ENCODE data around the gene MEIOSIN.
A peak's percentile ranks its signal among the peaks of the same experiment; 100 is the strongest.

Gene MEIOSIN

DNA sequence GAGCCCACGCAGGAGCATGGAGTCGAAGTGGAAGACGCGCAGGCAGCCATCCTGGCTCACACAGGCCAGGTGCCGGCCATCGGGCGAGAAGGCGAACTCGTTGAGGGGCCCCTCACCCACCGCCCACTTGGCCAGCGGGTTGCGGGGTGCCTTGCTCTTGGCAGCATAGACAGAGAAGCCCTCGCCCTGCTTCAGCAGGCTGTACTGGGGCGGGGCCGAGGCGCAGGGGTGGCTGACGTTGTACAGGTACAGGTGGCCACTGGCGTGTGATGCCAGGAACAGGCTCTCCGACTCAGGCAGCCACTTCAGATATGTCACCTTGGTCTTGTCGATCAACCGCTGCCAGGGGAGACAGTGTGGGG, 53.3 kb downstream of the MEIOSIN start:
- Histone ChIP-seq H3K36me3 (replicated peaks in 1 of 2; ENCODE audit: control insufficient read depth in 2 of 2, insufficient read depth in 2 of 2, low read length in 2 of 2) (peaks cover 53 to 77% of the 10 kb centered on the region in 2 donors), H3K27ac (replicated peaks; ENCODE audit: low read length) (no peak overlapping the region), H3K4me3 (ENCODE audit: low read length in 2 of 2) (peak overlapping the region in 1 of 2 donors; percentile 54), H3K27me3 (ENCODE audit: control insufficient read depth in 3 of 3, insufficient read depth in 3 of 3, low read depth in 1 of 3, low read length in 3 of 3) (no peaks in the 10 kb centered on the region), H2BK15ac (ENCODE audit: low read length) (no peak overlapping the region), H3K9me3 (replicated peaks in 1 of 2; ENCODE audit: control insufficient read depth in 2 of 2, insufficient read depth in 1 of 2, low read depth in 1 of 2, low read length in 2 of 2) (no peaks in the 10 kb centered on the region), H3K4ac (ENCODE audit: low read length) (no peak overlapping the region), H2BK5ac (ENCODE audit: low read length) (no peak overlapping the region), H3K18ac (ENCODE audit: low read length) (no peak overlapping the region), H4K91ac (ENCODE audit: low read depth, low read length, poor library complexity) (no peak overlapping the region), H3K4me2 (ENCODE audit: insufficient read depth, low read length, poor library complexity, severe bottlenecking) (no peak overlapping the region), H2BK12ac (ENCODE audit: low read length) (no peak overlapping the region), H3K23ac (ENCODE audit: low read depth, low read length, poor library complexity) (no peak overlapping the region), H3K4me1 (ENCODE audit: control insufficient read depth in 2 of 2, insufficient read depth in 1 of 2, low read depth in 1 of 2, low read length in 2 of 2) (peaks cover 11 to 16% of the 10 kb centered on the region in 2 donors), H2BK120ac (ENCODE audit: low read depth, low read length) (no peak overlapping the region), H4K8ac (ENCODE audit: low read depth, low read length) (no peak overlapping the region), H2AFZ (ENCODE audit: low read length) (no peak overlapping the region), H3K79me1 (ENCODE audit: low read depth, low read length) (peaks cover 16% of the 10 kb centered on the region), H3K9ac (ENCODE audit: low read depth, low read length, poor library complexity) (peak overlapping the region; percentile 21), H3K14ac (ENCODE audit: low read length) (no peak overlapping the region), H2AK5ac (ENCODE audit: low read depth, low read length) (no peak overlapping the region)
- DNase-seq (ENCODE audit: low spot score), result no peak
- no CpG with 5 or more reads among the region's 21 CpGs for WGBS, 2 donors (ENCODE audit: extremely low coverage in 2 of 2, insufficient read length in 2 of 2, insufficient replicate concordance in 1 of 2)

DNA sequence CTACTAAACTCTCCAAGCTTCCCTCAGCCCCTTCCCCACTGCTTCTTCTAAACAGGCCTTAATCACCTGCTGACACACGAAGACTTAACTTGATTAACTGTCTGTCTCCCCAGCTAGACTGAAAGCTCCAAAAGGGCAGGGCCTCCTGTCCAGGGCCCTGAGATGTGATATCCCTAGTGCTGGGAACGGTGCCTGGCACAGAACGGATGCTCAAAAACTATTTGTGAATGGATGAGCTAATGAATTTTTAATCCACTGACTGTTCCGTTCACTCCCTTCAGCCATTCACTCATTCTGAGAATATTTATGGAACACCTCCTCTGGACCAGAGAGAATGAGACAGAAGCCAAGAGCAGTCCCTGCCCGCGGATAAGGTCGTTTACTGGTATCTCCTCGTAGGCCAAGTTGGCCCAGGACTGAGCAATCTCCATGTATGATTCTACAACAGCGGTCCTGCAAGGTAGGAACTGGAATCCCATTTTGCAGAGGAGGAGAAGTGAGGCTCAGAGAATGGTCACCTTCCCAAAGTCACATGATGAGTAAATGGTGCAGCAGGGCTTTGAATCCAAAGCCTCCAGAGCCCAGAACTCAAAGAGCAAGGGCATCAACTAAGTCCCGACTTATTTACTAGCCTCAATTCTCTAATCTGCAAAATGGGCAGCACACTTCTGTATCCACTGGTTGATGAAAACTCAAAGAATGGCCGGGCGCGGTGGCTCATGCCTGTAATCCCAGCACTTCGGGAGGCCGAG, 56.0 kb downstream of the MEIOSIN start:
- no CpG with 5 or more reads among the region's 15 CpGs for WGBS, 2 donors (ENCODE audit: extremely low coverage in 2 of 2, insufficient read length in 2 of 2, insufficient replicate concordance in 1 of 2)

DNA sequence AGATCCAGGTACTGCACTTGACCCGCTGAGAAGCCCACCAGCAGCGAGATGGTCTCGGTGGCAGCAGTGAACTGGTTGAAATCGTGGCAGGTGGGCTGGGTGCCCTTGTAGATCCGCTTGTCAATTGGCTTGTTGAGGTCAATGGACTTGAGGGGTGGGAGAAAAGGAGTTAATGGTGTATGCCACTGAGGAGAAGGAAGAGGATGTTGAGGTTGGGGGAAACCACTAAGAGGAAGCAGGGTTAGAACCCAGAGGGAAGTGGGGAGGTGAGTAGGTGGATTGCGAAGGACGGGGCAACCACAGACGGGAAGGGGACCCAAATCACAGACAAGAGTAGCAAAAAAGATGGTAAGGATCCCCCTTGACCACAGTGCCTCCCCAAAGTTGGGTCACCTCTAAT, 57.7 kb downstream of the MEIOSIN start:
- Histone ChIP-seq H3K79me1 (ENCODE audit: low read depth, low read length) (peaks cover 23% of the 10 kb centered on the region), H3K4ac (ENCODE audit: low read length) (no peak overlapping the region), H3K4me3 (ENCODE audit: low read length in 2 of 2) (peak overlapping the region in 1 of 2 donors; percentile 99)

More for the DNA sequence above, 56.0 kb downstream of the MEIOSIN start:
- Histone ChIP-seq H3K14ac (ENCODE audit: low read length) (no peak overlapping the region), H3K27me3 (ENCODE audit: control insufficient read depth in 3 of 3, insufficient read depth in 3 of 3, low read depth in 1 of 3, low read length in 3 of 3) (no peaks in the 10 kb centered on the region), H2AK5ac (ENCODE audit: low read depth, low read length) (no peak overlapping the region), H2BK15ac (ENCODE audit: low read length) (no peak overlapping the region), H2BK12ac (ENCODE audit: low read length) (no peak overlapping the region), H2AFZ (ENCODE audit: low read length) (no peak overlapping the region), H4K91ac (ENCODE audit: low read depth, low read length, poor library complexity) (no peak overlapping the region), H3K9me3 (replicated peaks in 1 of 2; ENCODE audit: control insufficient read depth in 2 of 2, insufficient read depth in 1 of 2, low read depth in 1 of 2, low read length in 2 of 2) (no peaks in the 10 kb centered on the region), H3K4me3 (ENCODE audit: low read length in 2 of 2) (no peak overlapping the region), H2BK120ac (ENCODE audit: low read depth, low read length) (no peak overlapping the region), H3K9ac (ENCODE audit: low read depth, low read length, poor library complexity) (no peak overlapping the region), H3K4ac (ENCODE audit: low read length) (no peak overlapping the region), H3K36me3 (replicated peaks in 1 of 2; ENCODE audit: control insufficient read depth in 2 of 2, insufficient read depth in 2 of 2, low read length in 2 of 2) (peaks cover 53 to 67% of the 10 kb centered on the region in 2 donors), H3K4me1 (ENCODE audit: control insufficient read depth in 2 of 2, insufficient read depth in 1 of 2, low read depth in 1 of 2, low read length in 2 of 2) (peaks cover 14 to 17% of the 10 kb centered on the region in 2 donors), H3K79me1 (ENCODE audit: low read depth, low read length) (peaks cover 23% of the 10 kb centered on the region), H3K18ac (ENCODE audit: low read length) (no peak overlapping the region), H3K4me2 (ENCODE audit: insufficient read depth, low read length, poor library complexity, severe bottlenecking) (no peak overlapping the region), H3K27ac (replicated peaks; ENCODE audit: low read length) (no peak overlapping the region), H4K8ac (ENCODE audit: low read depth, low read length) (no peak overlapping the region), H2BK5ac (ENCODE audit: low read length) (no peak overlapping the region), H3K23ac (ENCODE audit: low read depth, low read length, poor library complexity) (no peak overlapping the region)
- DNase-seq (ENCODE audit: low spot score), result no peak

GRCh38 chr19:45791744-45792469, 58.7 kb downstream of the MEIOSIN start:
- Histone ChIP-seq H3K27ac (replicated peaks; ENCODE audit: low read length) (no peak overlapping the region), H2BK120ac (ENCODE audit: low read depth, low read length) (no peak overlapping the region), H4K91ac (ENCODE audit: low read depth, low read length, poor library complexity) (peak overlapping the region; percentile 7), H3K4me2 (ENCODE audit: insufficient read depth, low read length, poor library complexity, severe bottlenecking) (peak overlapping the region; percentile 99), H2BK5ac (ENCODE audit: low read length) (peak overlapping the region; percentile 98), H2AK5ac (ENCODE audit: low read depth, low read length) (peak overlapping the region; percentile 95), H3K4me3 (ENCODE audit: low read length in 2 of 2) (peak overlapping the region; percentile 91 to 99), H2BK12ac (ENCODE audit: low read length) (no peak overlapping the region), H4K8ac (ENCODE audit: low read depth, low read length) (no peak overlapping the region), H3K9ac (ENCODE audit: low read depth, low read length, poor library complexity) (peak overlapping the region; percentile 99), H3K23ac (ENCODE audit: low read depth, low read length, poor library complexity) (peak overlapping the region; percentile 73), H2AFZ (ENCODE audit: low read length) (peak overlapping the region; percentile 90), H3K18ac (ENCODE audit: low read length) (peak overlapping the region; percentile 97), H3K4ac (ENCODE audit: low read length) (no peak overlapping the region), H3K9me3 (replicated peaks in 1 of 2; ENCODE audit: control insufficient read depth in 2 of 2, insufficient read depth in 1 of 2, low read depth in 1 of 2, low read length in 2 of 2) (no peaks in the 10 kb centered on the region), H2BK15ac (ENCODE audit: low read length) (no peak overlapping the region), H3K36me3 (replicated peaks in 1 of 2; ENCODE audit: control insufficient read depth in 2 of 2, insufficient read depth in 2 of 2, low read length in 2 of 2) (peaks cover 28 to 40% of the 10 kb centered on the region in 2 donors), H3K27me3 (ENCODE audit: control insufficient read depth in 3 of 3, insufficient read depth in 3 of 3, low read depth in 1 of 3, low read length in 3 of 3) (no peaks in the 10 kb centered on the region), H3K4me1 (ENCODE audit: control insufficient read depth in 2 of 2, insufficient read depth in 1 of 2, low read depth in 1 of 2, low read length in 2 of 2) (peaks cover 14 to 16% of the 10 kb centered on the region in 2 donors), H3K79me1 (ENCODE audit: low read depth, low read length) (peaks cover 19% of the 10 kb centered on the region), H3K14ac (ENCODE audit: low read length) (peak overlapping the region; percentile 89)
- WGBS, 2 donors (ENCODE audit: extremely low coverage in 2 of 2, insufficient read length in 2 of 2, insufficient replicate concordance in 1 of 2), result no CpG with 5 or more reads among the region's 31 CpGs
- DNase-seq (ENCODE audit: low spot score), result no peak

More for the DNA sequence above, 57.7 kb downstream of the MEIOSIN start:
- Histone ChIP-seq H3K27ac (replicated peaks; ENCODE audit: low read length) (no peak overlapping the region), H2BK5ac (ENCODE audit: low read length) (no peak overlapping the region), H2AFZ (ENCODE audit: low read length) (no peak overlapping the region), H3K9me3 (replicated peaks in 1 of 2; ENCODE audit: control insufficient read depth in 2 of 2, insufficient read depth in 1 of 2, low read depth in 1 of 2, low read length in 2 of 2) (no peaks in the 10 kb centered on the region), H3K27me3 (ENCODE audit: control insufficient read depth in 3 of 3, insufficient read depth in 3 of 3, low read depth in 1 of 3, low read length in 3 of 3) (no peaks in the 10 kb centered on the region), H3K36me3 (replicated peaks in 1 of 2; ENCODE audit: control insufficient read depth in 2 of 2, insufficient read depth in 2 of 2, low read length in 2 of 2) (peaks cover 38 to 50% of the 10 kb centered on the region in 2 donors), H3K4me1 (ENCODE audit: control insufficient read depth in 2 of 2, insufficient read depth in 1 of 2, low read depth in 1 of 2, low read length in 2 of 2) (peaks cover 14 to 16% of the 10 kb centered on the region in 2 donors), H3K18ac (ENCODE audit: low read length) (no peak overlapping the region), H2BK12ac (ENCODE audit: low read length) (no peak overlapping the region), H3K9ac (ENCODE audit: low read depth, low read length, poor library complexity) (no peak overlapping the region), H2AK5ac (ENCODE audit: low read depth, low read length) (no peak overlapping the region), H2BK120ac (ENCODE audit: low read depth, low read length) (no peak overlapping the region), H2BK15ac (ENCODE audit: low read length) (no peak overlapping the region), H3K23ac (ENCODE audit: low read depth, low read length, poor library complexity) (no peak overlapping the region), H3K14ac (ENCODE audit: low read length) (no peak overlapping the region), H4K91ac (ENCODE audit: low read depth, low read length, poor library complexity) (no peak overlapping the region), H3K4me2 (ENCODE audit: insufficient read depth, low read length, poor library complexity, severe bottlenecking) (no peak overlapping the region), H4K8ac (ENCODE audit: low read depth, low read length) (no peak overlapping the region)
- DNase-seq (ENCODE audit: low spot score), result no peak
- no CpG with 5 or more reads among the region's 8 CpGs for WGBS, 2 donors (ENCODE audit: extremely low coverage in 2 of 2, insufficient read length in 2 of 2, insufficient replicate concordance in 1 of 2)
